Measurements from ENCODE around the gene COMMD3. TPM values are rescaled to one million over a fixed set of nuclear protein-coding genes. Genes with fewer than 3 reads are reported as not detected.
"Not testable (repeated sequence)": the region's sequence is repeated elsewhere in the genome, so short reads cannot be mapped to it uniquely, and the experiment has no call there.

The COMMD3 gene
- total RNA-seq, 1 donor = 53.9 TPM

GRCh38 chr10:22309180-22310000 is 6.8 kb upstream of the COMMD3 start:
- H3K27me3 ChIP-seq (ENCODE audit: insufficient read depth, low read length) = no peaks in the 10 kb centered on the region
- DNase-seq (ENCODE audit: insufficient read length, low spot score, missing footprints) = no peak
- no peak for TF ChIP-seq CTCF (IDR thresholded peaks at IDR 0.05; ENCODE audit: extremely low read depth, low read depth, low read length)
- no peaks in the 10 kb centered on the region for H4K20me1 ChIP-seq (ENCODE audit: insufficient read depth, low read length)
- H3K9me3 ChIP-seq (ENCODE audit: low read depth, low read length) = no peaks in the 10 kb centered on the region
- peaks cover 6% of the 10 kb centered on the region for H3K4me1 ChIP-seq (ENCODE audit: insufficient read depth, low read length)
- H3K36me3 ChIP-seq (ENCODE audit: insufficient read depth, low read length) = no peaks in the 10 kb centered on the region
- no peak overlapping the region for H2AFZ ChIP-seq (ENCODE audit: low read length)
- no peaks in the 10 kb centered on the region for H3K79me2 ChIP-seq (ENCODE audit: insufficient read depth, low read length)
- H3K4me3 ChIP-seq (ENCODE audit: insufficient read depth, low read length) = no peak overlapping the region
- peak overlapping the region; percentile 82 for H3K27ac ChIP-seq (ENCODE audit: low read depth, low read length)
- no peak overlapping the region for H3K4me2 ChIP-seq (ENCODE audit: insufficient read depth, low read length)

- not testable (repeated sequence) for H3K27me3 ChIP-seq (ENCODE audit: insufficient read depth, low read length); H3K27ac ChIP-seq (ENCODE audit: low read depth, low read length); DNase-seq (ENCODE audit: insufficient read length, low spot score, missing footprints); H2AFZ ChIP-seq (ENCODE audit: low read length); H3K4me3 ChIP-seq (ENCODE audit: insufficient read depth, low read length); H4K20me1 ChIP-seq (ENCODE audit: insufficient read depth, low read length); H3K4me2 ChIP-seq (ENCODE audit: insufficient read depth, low read length); H3K36me3 ChIP-seq (ENCODE audit: insufficient read depth, low read length); H3K4me1 ChIP-seq (ENCODE audit: insufficient read depth, low read length); H3K79me2 ChIP-seq (ENCODE audit: insufficient read depth, low read length); H3K9me3 ChIP-seq (ENCODE audit: low read depth, low read length)
Measured at GRCh38 chr10:22310012-22310411, 6.2 kb upstream of the COMMD3 start.

GRCh38 chr10:22310928-22311327 is 5.3 kb upstream of the COMMD3 start:
- H3K4me2 ChIP-seq (ENCODE audit: insufficient read depth, low read length) = no peak overlapping the region
- no peak for TF ChIP-seq CTCF (IDR thresholded peaks at IDR 0.05; ENCODE audit: extremely low read depth, low read depth, low read length)
- peak overlapping the region; percentile 26 for H2AFZ ChIP-seq (ENCODE audit: low read length)
- H3K79me2 ChIP-seq (ENCODE audit: insufficient read depth, low read length) = no peaks in the 10 kb centered on the region
- H3K36me3 ChIP-seq (ENCODE audit: insufficient read depth, low read length) = no peaks in the 10 kb centered on the region
- DNase-seq (ENCODE audit: insufficient read length, low spot score, missing footprints) = no peak
- H3K4me3 ChIP-seq (ENCODE audit: insufficient read depth, low read length) = no peak overlapping the region
- no peaks in the 10 kb centered on the region for H3K27me3 ChIP-seq (ENCODE audit: insufficient read depth, low read length)
- no peaks in the 10 kb centered on the region for H4K20me1 ChIP-seq (ENCODE audit: insufficient read depth, low read length)
- H3K4me1 ChIP-seq (ENCODE audit: insufficient read depth, low read length) = peaks cover 6% of the 10 kb centered on the region
- H3K27ac ChIP-seq (ENCODE audit: low read depth, low read length) = no peak overlapping the region
- no peaks in the 10 kb centered on the region for H3K9me3 ChIP-seq (ENCODE audit: low read depth, low read length)

- Histone ChIP-seq H3K4me1 (ENCODE audit: insufficient read depth, low read length) (peaks cover 12% of the 10 kb centered on the region), H4K20me1 (ENCODE audit: insufficient read depth, low read length) (no peaks in the 10 kb centered on the region), H3K27me3 (ENCODE audit: insufficient read depth, low read length) (no peaks in the 10 kb centered on the region), H3K27ac (ENCODE audit: low read depth, low read length) (no peak overlapping the region), H3K79me2 (ENCODE audit: insufficient read depth, low read length) (peaks cover 23% of the 10 kb centered on the region), H3K36me3 (ENCODE audit: insufficient read depth, low read length) (no peaks in the 10 kb centered on the region), H2AFZ (ENCODE audit: low read length) (no peak overlapping the region), H3K9me3 (ENCODE audit: low read depth, low read length) (no peaks in the 10 kb centered on the region), H3K4me2 (ENCODE audit: insufficient read depth, low read length) (peak overlapping the region; percentile 83), H3K4me3 (ENCODE audit: insufficient read depth, low read length) (no peak overlapping the region)
- TF ChIP-seq CTCF (IDR thresholded peaks at IDR 0.05; ENCODE audit: extremely low read depth, low read depth, low read length) = no peak
- DNase-seq (ENCODE audit: insufficient read length, low spot score, missing footprints) = no peak
Measured at GRCh38 chr10:22314852-22315251, 1.3 kb upstream of the COMMD3 start.

All from osteoblast (primary cell).